Kasumi-1 (cell line): ENCODE data around the gene CNPY1.
"Not testable (repeated sequence)": the region's sequence is repeated elsewhere in the genome, so short reads cannot be mapped to it uniquely, and the experiment has no call there.

Experiments used
- DNase-seq, 2 experiments: peaks; one replicate each; lab custom pipeline; 2025; lab: John Stamatoyannopoulos, UW

Gene CNPY1

GRCh38 chr7:155578016-155578415 lies 31.7 kb upstream of the CNPY1 start:
- no peak for DNase-seq

GRCh38 chr7:155577509-155577905 lies 31.1 kb upstream of the CNPY1 start:
- DNase-seq, result no peak

- DNase-seq, result no peak
Measured at GRCh38 chr7:155576900-155577508, 30.6 kb upstream of the CNPY1 start.

- DNase-seq, result no peak
Measured at GRCh38 chr7:155576416-155576815, 30.1 kb upstream of the CNPY1 start.

GRCh38 chr7:155574556-155575290 lies 28.4 kb upstream of the CNPY1 start:
- no peak for DNase-seq

- no peak for DNase-seq
Measured at GRCh38 chr7:155571581-155572345, 25.4 kb upstream of the CNPY1 start.

GRCh38 chr7:155570991-155571390 lies 24.6 kb upstream of the CNPY1 start:
- no peak for DNase-seq

GRCh38 chr7:155570171-155570958 lies 24.0 kb upstream of the CNPY1 start:
- no peak for DNase-seq

GRCh38 chr7:155569681-155570080 lies 23.3 kb upstream of the CNPY1 start:
- no peak for DNase-seq

- no peak for DNase-seq
Measured at GRCh38 chr7:155568842-155569494, 22.6 kb upstream of the CNPY1 start.

- no peak for DNase-seq
Measured at GRCh38 chr7:155568333-155568660, 21.9 kb upstream of the CNPY1 start.

GRCh38 chr7:155567646-155568332 lies 21.4 kb upstream of the CNPY1 start:
- DNase-seq, result no peak

GRCh38 chr7:155566011-155566836 lies 19.9 kb upstream of the CNPY1 start:
- no peak for DNase-seq

GRCh38 chr7:155565596-155565995 lies 19.2 kb upstream of the CNPY1 start:
- DNase-seq, result no peak

- not testable (repeated sequence) for DNase-seq
Measured at GRCh38 chr7:155562976-155563375, 16.6 kb upstream of the CNPY1 start.

- DNase-seq, result no peak
Measured at GRCh38 chr7:155562106-155562505, 15.7 kb upstream of the CNPY1 start.

- DNase-seq, result no peak
Measured at GRCh38 chr7:155560982-155561686, 14.8 kb upstream of the CNPY1 start.

GRCh38 chr7:155560196-155560885 lies 14.0 kb upstream of the CNPY1 start:
- no peak for DNase-seq

GRCh38 chr7:155559519-155560108 lies 13.3 kb upstream of the CNPY1 start:
- DNase-seq, result no peak
